Duodenal mucosa (tissue), 2 donors: Measurements from ENCODE around the gene PADI4.

Experiments
- H3K27ac ChIP-seq: one replicate; pipeline ENCODE4 v1.7.0; 2013; ENCODE audit warnings: low read depth, low read length
- H3K27me3 ChIP-seq, 2 donors: one replicate each; pipeline ENCODE4 v1.7.0; 2013; ENCODE audit warnings: low read length in 2 of 2, control low read depth in 1 of 2; ENCODE audit not compliant: insufficient read depth in 2 of 2, control insufficient read depth in 1 of 2
- H3K36me3 ChIP-seq, 2 donors: one replicate each; pipeline ENCODE4 v1.7.0; 2013; ENCODE audit warnings: low read length in 2 of 2, control low read depth in 1 of 2; ENCODE audit not compliant: insufficient read depth in 2 of 2, control insufficient read depth in 1 of 2
- H3K4me1 ChIP-seq, 2 donors: one replicate each; pipeline ENCODE4 v1.7.0; 2013; ENCODE audit warnings: low read length in 2 of 2, control low read depth in 1 of 2; ENCODE audit not compliant: insufficient read depth in 2 of 2, control insufficient read depth in 1 of 2
- H3K4me3 ChIP-seq, 2 donors: one replicate each; pipeline ENCODE4 v1.7.0; 2013; ENCODE audit warnings: low read length in 2 of 2, low read depth in 1 of 2
- H3K9ac ChIP-seq, 2 donors: one replicate each; pipeline ENCODE4 v1.7.0; 2013; ENCODE audit warnings: low read length in 2 of 2, low read depth in 1 of 2
- H3K9me3 ChIP-seq, 2 donors: one replicate each; pipeline ENCODE4 v1.7.0; 2013; ENCODE audit warnings: low read length in 2 of 2, control low read depth in 1 of 2; ENCODE audit not compliant: control insufficient read depth in 1 of 2

The PADI4 gene

DNA sequence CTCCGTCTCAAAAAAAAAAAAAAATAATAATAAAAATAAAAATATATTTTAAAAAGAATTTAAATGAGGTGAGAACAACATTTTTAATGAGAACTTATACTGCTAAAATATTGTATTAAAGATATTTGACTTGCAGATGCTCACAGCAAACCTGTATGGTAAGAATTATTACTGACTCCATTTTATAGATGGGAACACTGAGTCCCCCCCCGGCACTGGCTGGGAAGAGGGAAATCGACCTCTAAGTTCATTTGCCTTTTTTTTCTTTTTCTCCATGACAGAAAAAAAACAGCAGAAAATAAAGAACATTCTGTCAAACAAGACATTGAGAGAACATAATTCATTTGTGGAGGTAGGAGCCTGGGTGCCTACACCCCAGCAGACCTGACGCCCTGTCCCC lies 50.6 kb downstream of the PADI4 start:
- no peaks in the 10 kb centered on the region for H3K9me3 ChIP-seq
- H3K9ac ChIP-seq: no peak overlapping the region
- no peak overlapping the region for H3K27ac ChIP-seq
- H3K4me1 ChIP-seq: no peaks in the 10 kb centered on the region
- peaks cover 0 to 4% of the 10 kb centered on the region in 2 donors for H3K27me3 ChIP-seq
- no peaks in the 10 kb centered on the region for H3K36me3 ChIP-seq
- no peak overlapping the region for H3K4me3 ChIP-seq

GRCh38 chr1:17359031-17359430 lies 51.0 kb downstream of the PADI4 start:
- Histone ChIP-seq H3K4me3 (no peak overlapping the region), H3K4me1 (no peaks in the 10 kb centered on the region), H3K9me3 (no peaks in the 10 kb centered on the region), H3K9ac (no peak overlapping the region), H3K27ac (no peak overlapping the region), H3K36me3 (no peaks in the 10 kb centered on the region), H3K27me3 (peaks cover 0 to 5% of the 10 kb centered on the region in 2 donors)

DNA sequence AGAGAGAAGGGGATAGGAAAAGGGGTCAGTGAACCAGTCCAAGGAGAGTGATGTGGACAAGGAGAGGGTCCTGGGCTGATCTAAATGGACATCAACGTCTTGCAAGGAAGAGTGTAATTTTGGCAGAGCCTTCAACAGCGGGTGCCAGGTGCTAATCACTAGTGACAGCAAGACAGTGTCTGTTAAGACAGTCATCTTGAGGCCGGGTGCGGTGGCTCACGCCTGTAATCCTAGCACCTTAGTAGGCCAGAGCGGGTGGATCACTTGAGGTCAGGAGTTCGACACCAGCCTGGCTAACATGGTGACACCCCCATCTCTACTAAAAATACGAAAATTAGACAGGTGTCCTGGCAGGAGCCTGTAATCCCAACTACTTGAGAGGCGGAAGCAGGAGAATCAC lies 51.8 kb downstream of the PADI4 start:
- Histone ChIP-seq H3K4me3 (no peak overlapping the region), H3K9ac (no peak overlapping the region), H3K9me3 (no peaks in the 10 kb centered on the region), H3K4me1 (no peaks in the 10 kb centered on the region), H3K36me3 (no peaks in the 10 kb centered on the region), H3K27ac (no peak overlapping the region), H3K27me3 (peaks cover 0 to 5% of the 10 kb centered on the region in 2 donors)

GRCh38 chr1:17360272-17360956 lies 52.4 kb downstream of the PADI4 start:
- Histone ChIP-seq H3K27me3 (peaks cover 0 to 5% of the 10 kb centered on the region in 2 donors), H3K9ac (no peak overlapping the region)

DNA sequence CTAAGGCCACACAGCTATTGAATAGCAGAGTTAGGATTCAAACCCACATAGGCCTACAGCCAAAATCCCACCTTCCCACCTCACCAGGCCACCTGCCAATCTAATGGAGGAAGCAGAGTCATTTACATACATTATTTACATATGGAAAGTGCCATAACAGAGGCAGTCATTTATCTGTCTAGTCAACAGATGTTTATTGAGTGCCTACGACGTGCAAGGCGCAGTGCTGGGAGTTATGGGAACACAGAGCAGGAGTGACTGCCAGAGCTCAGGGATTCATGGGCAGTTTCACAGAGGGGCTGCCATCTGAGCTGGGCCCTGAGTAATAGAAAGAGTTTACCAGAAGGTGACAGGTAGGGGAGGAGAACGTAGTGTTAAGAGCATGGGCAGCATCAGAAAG lies 53.7 kb downstream of the PADI4 start:
- Histone ChIP-seq H3K36me3 (no peaks in the 10 kb centered on the region), H3K27ac (no peak overlapping the region), H3K9ac (no peak overlapping the region), H3K9me3 (no peaks in the 10 kb centered on the region), H3K27me3 (peaks cover 0 to 5% of the 10 kb centered on the region in 2 donors), H3K4me1 (no peaks in the 10 kb centered on the region), H3K4me3 (no peak overlapping the region)

More at GRCh38 chr1:17360272-17360956, 52.4 kb downstream of the PADI4 start:
- H3K4me3 ChIP-seq: no peak overlapping the region
- no peaks in the 10 kb centered on the region for H3K4me1 ChIP-seq
- no peaks in the 10 kb centered on the region for H3K36me3 ChIP-seq
- H3K9me3 ChIP-seq: no peaks in the 10 kb centered on the region
- no peak overlapping the region for H3K27ac ChIP-seq

- Histone ChIP-seq H3K9me3 (no peaks in the 10 kb centered on the region), H3K9ac (no peak overlapping the region), H3K27ac (no peak overlapping the region), H3K36me3 (no peaks in the 10 kb centered on the region), H3K4me3 (no peak overlapping the region), H3K27me3 (peaks cover 0 to 5% of the 10 kb centered on the region in 2 donors), H3K4me1 (no peaks in the 10 kb centered on the region)
These were observed 55.4 kb downstream of the PADI4 start for GRCh38 chr1:17363351-17363750.

DNA sequence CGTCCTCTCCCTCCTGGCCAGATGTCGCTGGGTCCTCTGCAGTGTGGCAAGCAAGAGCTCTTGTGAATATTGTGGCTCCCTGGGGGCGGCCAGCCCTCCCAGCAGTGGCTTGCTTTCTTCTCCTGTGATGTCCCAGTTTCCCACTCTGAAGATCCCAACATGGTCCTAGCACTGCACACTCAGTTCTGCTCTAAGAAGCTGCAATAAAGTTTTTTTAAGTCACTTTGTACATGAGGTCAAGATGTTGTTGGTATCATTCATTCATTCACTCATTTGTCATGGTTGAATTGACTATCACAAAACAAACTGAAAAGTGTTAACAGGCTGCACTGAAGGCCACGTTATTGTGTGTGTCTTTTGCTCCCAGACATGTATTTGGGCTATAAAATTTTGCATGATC lies 55.8 kb downstream of the PADI4 start:
- H3K36me3 ChIP-seq: no peaks in the 10 kb centered on the region
- no peak overlapping the region for H3K9ac ChIP-seq
- H3K27me3 ChIP-seq: peaks cover 0 to 5% of the 10 kb centered on the region in 2 donors

GRCh38 chr1:17365293-17365692 lies 57.3 kb downstream of the PADI4 start:
- H3K9ac ChIP-seq: no peak overlapping the region
- peaks cover 0 to 5% of the 10 kb centered on the region in 2 donors for H3K27me3 ChIP-seq
- H3K4me3 ChIP-seq: no peak overlapping the region
- no peaks in the 10 kb centered on the region for H3K36me3 ChIP-seq
- H3K9me3 ChIP-seq: no peaks in the 10 kb centered on the region
- H3K4me1 ChIP-seq: no peaks in the 10 kb centered on the region
- H3K27ac ChIP-seq: no peak overlapping the region

More for the DNA sequence above, 55.8 kb downstream of the PADI4 start:
- no peaks in the 10 kb centered on the region for H3K4me1 ChIP-seq
- no peaks in the 10 kb centered on the region for H3K9me3 ChIP-seq
- H3K27ac ChIP-seq: no peak overlapping the region
- H3K4me3 ChIP-seq: no peak overlapping the region

DNA sequence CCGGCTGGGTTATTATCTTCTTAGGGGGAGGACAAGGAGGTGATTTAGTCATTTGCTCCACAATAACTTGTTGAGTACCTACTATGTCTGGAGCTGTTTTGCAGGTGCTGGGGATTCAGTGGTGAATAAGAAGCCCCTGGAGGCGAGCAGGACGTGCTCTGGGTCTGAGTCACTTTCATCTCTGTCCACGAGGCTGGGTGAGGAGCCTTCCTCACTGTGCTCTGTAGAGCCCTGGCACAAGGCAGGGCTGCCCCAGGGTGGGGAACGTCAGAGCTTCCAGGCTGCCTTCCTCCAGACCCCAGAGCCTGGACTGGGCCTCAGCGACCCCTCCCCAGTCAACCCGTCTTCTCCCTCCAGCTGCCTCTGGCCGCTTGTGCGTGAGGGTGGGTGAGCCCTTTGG lies 61.5 kb downstream of the PADI4 start:
- Histone ChIP-seq H3K27me3 (no peaks in the 10 kb centered on the region), H3K36me3 (no peaks in the 10 kb centered on the region), H3K4me1 (no peaks in the 10 kb centered on the region), H3K9ac (no peak overlapping the region), H3K27ac (no peak overlapping the region), H3K4me3 (no peak overlapping the region), H3K9me3 (no peaks in the 10 kb centered on the region)

DNA sequence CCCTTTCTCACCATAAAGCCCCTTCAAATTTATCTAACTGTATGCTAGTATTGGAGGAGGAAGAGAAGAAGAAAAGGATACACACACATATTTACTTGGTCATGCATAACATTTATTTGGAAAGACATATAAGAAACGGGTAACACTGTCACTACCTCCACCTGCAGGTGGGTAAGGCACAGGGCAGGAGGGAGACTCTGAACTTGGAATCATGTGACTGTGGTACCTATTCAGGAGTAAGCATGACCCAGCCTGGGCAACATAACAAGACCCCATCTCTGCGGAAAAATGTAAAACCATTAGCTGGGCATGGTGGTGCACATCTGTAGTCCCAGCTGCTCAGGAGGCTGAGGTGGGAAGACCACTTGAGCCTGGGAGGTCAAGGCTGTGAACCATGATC lies 62.6 kb downstream of the PADI4 start:
- no peaks in the 10 kb centered on the region for H3K36me3 ChIP-seq
- H3K27ac ChIP-seq: no peak overlapping the region
- no peaks in the 10 kb centered on the region for H3K4me1 ChIP-seq
- H3K27me3 ChIP-seq: no peaks in the 10 kb centered on the region
- no peak overlapping the region for H3K4me3 ChIP-seq
- no peak overlapping the region for H3K9ac ChIP-seq
- no peaks in the 10 kb centered on the region for H3K9me3 ChIP-seq
